Activated CD8-positive, alpha-beta memory T cell treated with anti-CD3 and anti-CD28 coated beads for 4 hours (primary cell): ENCODE data around the gene ZNF35.
"Not testable (repeated sequence)": the region's sequence is repeated elsewhere in the genome, so short reads cannot be mapped to it uniquely, and the experiment has no call there.

ENCODE experiments used
- DNase-seq, 2 donors: peaks; one replicate each; pipeline ENCODE4 v3.0.0-alpha.2; 2020; ENCODE audit warnings: low read depth in 2 of 2

The ZNF35 gene

DNA sequence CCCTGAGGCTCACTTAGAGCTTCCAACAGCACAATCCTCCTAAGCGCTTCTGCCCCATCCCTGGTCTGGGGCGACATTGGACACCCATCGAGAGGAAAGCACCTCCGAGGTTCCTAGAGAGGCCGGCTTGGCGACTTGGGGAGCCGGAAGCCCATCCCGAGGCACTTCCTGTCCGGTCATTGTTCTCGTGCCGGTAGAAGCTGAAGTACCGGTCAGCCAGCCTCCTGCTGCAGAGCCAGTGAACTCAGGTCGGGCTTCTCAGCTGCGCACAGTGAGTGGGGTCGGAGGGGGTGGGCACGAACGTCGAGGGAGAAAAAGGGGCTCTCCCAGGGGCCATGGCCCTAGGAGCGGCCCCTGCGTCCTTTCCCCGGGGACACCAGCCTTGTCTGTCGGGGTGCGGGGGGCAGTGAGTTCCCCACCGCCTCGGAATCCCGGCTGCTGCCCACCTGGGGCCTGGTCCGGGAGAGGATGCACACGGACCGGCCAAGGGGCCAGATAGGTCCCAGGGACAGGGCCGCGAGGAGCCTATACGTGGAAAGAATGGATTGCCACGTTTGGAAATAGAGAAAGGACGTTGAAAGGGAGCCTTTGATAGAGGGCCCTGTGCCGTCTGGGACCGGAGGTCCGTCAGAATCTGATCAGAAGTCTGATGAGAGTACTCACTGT, at the start of gene ZNF35:
Gene ZNF35 (plus strand): TSS at position 169 of the 666 bp plus-strand sequence. CDS start 2,336 bp downstream, outside the sequence.
- peak; percentile 2 to 5 for DNase-seq

- no peak for DNase-seq
These were observed 46.8 kb upstream of the ZNF35 start for GRCh38 chr3:44601749-44602148.

- DNase-seq: no peak
These were observed 35.9 kb upstream of the ZNF35 start for GRCh38 chr3:44612678-44613077.

- DNase-seq: peak; percentile 30 to 33
These were observed 23.6 kb upstream of the ZNF35 start, which contains the start of gene ZNF197 for GRCh38 chr3:44624749-44625480. Gene ZNF197, plus strand, starts transcription at chr3:44625036. Its CDS starts 4,119 bp downstream, at chr3:44629155.

- no peak for DNase-seq
These were observed 19.8 kb upstream of the ZNF35 start for GRCh38 chr3:44628716-44629115.

DNA sequence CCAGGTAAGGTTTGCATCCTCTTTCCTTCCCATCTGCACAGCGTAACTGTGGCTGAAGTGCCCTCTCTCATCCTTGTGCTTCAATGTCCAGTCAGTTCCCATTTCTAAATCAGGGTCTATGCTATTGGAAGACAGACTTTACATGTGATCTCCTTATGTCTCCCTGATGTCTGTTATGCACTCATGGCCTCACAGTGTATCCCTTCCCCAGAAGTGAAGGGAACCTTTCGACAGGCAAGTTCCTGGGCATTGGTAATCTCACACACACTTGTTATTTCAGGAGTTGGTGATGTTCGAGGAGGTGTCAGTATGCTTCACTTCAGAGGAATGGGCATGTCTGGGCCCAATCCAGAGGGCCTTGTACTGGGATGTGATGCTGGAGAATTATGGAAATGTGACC, 16.3 kb upstream of the ZNF35 start:
- no peak for DNase-seq

- DNase-seq: no peak
These were observed 6.2 kb upstream of the ZNF35 start for GRCh38 chr3:44642337-44642736.

GRCh38 chr3:44643024-44643423, 5.5 kb upstream of the ZNF35 start:
- DNase-seq: no peak

DNA sequence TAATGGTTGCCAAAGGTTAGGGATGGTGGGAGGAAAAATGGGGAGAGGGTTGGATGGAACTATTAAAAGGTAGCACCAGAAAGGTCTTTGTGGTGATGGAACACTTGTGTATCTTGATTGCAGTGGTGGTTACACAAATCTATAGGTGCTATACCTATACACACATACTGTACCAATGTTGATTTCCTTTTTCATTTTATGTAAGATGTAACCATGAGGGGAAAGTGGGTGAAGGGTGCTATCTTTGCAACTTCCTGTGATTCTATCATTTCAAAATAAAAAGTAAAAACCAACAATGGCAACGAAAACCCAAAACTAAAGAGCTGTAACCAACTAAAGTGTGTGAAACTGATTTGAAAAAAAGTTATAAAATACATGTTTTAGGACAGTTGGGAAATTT, 761 bp upstream of the ZNF35 start:
- DNase-seq: no peak

GRCh38 chr3:44649709-44650108, 1.2 kb downstream of the ZNF35 start:
- DNase-seq: no peak

- DNase-seq: no peak
These were observed 5.5 kb downstream of the ZNF35 start for GRCh38 chr3:44654039-44654438.

- no peak for DNase-seq
These were observed 10.5 kb downstream of the ZNF35 start for GRCh38 chr3:44659015-44659414.

DNA sequence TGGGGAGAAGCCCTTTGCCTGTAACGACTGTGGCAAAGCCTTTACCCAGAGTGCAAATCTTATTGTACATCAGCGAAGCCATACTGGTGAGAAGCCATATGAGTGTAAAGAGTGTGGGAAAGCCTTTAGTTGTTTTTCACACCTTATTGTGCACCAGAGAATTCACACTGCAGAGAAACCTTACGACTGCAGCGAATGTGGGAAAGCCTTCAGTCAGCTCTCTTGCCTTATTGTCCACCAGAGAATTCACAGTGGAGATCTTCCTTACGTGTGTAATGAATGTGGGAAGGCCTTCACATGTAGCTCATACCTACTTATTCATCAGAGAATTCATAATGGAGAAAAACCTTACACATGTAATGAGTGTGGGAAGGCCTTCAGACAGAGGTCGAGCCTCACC, 10.9 kb downstream of the ZNF35 start:
- no peak for DNase-seq

GRCh38 chr3:44661189-44661588, 12.7 kb downstream of the ZNF35 start:
- DNase-seq: no peak

GRCh38 chr3:44665173-44665572, 16.6 kb downstream of the ZNF35 start:
- no peak for DNase-seq

DNA sequence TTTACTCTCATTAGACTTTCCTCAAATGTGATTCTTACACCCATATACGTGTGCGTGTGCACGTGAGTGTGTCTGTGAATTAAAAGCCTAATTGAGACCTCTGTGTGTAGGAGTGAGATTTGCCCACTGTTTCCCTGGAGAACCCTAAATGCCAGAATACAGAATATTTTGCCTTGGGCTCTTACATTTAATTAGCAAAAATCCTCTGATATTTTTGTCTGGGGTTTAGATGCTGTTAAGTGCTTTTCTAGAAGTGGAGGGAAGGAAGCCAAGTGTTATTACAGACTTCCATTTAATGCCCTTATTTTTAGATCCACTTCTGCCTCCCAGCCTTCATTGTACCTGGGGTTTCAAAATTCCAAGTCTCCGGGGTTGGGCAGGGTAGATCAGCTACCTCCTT, 17.8 kb downstream of the ZNF35 start:
- DNase-seq: no peak

DNA sequence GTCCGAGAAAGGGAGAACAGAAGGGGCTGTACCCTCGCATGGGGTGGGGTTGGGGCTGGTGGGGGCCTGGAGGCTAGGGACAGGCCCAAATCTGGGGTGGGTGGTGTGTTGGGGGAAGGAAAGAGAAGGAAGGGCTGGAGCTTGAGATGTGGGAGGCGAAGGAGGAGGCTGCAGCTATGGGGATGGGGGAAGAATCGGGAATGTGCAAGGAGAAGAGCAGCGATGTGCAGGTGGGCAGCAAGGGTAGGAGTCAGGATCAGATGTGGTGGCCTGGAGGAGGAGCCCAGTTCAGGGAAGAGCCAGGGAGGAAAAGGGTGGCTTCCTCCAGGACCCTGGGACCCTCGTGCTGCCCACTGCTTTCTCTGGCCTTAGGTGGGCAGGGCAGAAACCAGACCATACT, 21.2 kb downstream of the ZNF35 start:
- DNase-seq: no peak

GRCh38 chr3:44673466-44673865, 24.9 kb downstream of the ZNF35 start:
- DNase-seq: not testable (repeated sequence)

GRCh38 chr3:44674211-44674610, 25.7 kb downstream of the ZNF35 start:
- DNase-seq: no peak

DNA sequence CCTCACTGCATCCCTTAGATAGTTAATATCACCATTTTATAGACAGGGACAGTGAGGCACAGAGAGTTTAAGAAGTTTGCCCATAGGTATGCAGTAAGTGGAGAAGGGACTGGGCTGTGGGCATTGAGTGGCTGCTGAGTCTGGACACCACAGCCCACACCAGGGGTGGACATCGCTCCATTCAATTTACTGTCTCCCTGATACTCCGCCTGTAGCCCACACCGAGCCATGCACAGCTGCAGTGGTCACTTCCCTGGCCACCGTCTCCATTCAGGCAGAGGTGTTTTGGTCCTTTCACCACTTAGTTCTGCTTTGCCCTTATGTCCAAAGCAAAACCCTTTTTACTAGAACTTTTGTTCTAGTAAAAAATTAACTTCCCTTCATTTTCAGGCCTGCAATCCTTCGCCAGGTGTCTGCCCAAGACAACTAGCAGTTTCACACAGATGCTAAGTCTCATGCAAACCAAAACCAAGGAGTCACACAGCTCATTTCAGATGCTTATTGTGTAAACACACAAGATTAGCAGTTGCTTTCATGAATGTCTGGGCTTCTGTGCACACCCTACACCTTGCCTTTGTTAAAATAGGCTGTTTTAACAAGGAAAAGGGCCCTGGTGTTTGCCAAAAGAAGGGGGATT, 30.1 kb downstream of the ZNF35 start:
- no peak for DNase-seq

- no peak for DNase-seq
These were observed 32.5 kb downstream of the ZNF35 start for GRCh38 chr3:44680921-44681455.

DNA sequence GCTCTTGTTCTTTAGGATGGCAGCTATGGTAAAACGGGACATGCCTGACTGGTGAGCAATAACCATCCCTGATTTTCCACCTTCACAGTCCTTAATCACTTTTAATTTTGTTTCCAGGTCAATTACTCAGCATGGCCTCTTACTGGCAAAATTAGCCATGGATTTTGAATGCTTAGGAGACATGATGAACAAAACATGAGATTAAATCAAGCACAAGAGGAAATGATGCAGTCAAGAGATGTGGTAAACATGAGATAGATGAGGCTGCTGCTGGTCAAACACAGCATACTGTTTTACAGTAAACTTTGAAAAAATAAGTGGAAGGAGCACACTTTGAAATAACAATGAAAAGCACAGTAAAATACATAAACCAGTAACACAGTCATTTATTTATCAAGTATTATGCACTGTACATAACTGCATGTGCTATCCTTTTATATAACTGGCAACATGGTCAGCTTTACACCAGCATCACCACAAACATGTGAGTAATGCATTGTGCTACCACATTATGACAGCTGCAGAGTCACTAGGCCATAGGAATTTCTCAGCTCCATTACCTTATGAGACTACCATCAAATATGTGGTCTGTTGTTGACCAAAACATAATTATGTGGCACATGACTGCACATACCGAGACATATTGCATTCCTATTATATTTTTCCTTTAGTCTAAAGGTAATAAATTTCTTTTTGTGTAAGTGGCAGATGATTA, 33.8 kb downstream of the ZNF35 start:
- DNase-seq: no peak
